H1 (cell line): ENCODE results near the gene CEP85. TPM values are rescaled to one million over a fixed set of nuclear protein-coding genes. Genes with fewer than 3 reads are reported as not detected.

Experiments
- CTCF ChIA-PET: fragments of 300-600 bp; sonication (Branson Sonifier 250); formaldehyde crosslinking; loops from one replicate; lab custom pipeline; 2021; ENCODE audit not compliant: partially characterized antibody; lab: Charles Lee
- POLR2A ChIA-PET: fragments of 300-600 bp; sonication (Branson Sonifier 250); formaldehyde crosslinking; loops from one replicate; lab custom pipeline; 2021; ENCODE audit warnings: inconsistent platforms; ENCODE audit not compliant: partially characterized antibody; lab: Charles Lee
- DNase-seq, 2 experiments: peaks; one replicate each; pipeline versions ENCODE4 v3.0.0 to v3.0.0-alpha.2; 2010 to 2022; ENCODE audit warnings: low spot score in 2 of 2, low read depth in 1 of 2, mixed read lengths in 1 of 2
- FAIRE-seq: peaks from 2 replicates; lab custom pipeline; 2011; peaks lifted over from hg19 to GRCh38; lab: Jason Lieb, UNC
- H2AFZ ChIP-seq: 2 replicates; pipeline ENCODE4 v1.8.1; 2012; ENCODE audit warnings: low read length, inconsistent platforms
- H2AK5ac ChIP-seq: 2 replicates; pipeline ENCODE4 v1.6.1; 2013; ENCODE audit warnings: low read depth, low read length
- H2BK120ac ChIP-seq: replicated peaks from 2 replicates; pipeline ENCODE3; 2013; ENCODE audit warnings: low read depth, low read length, inconsistent platforms
- H2BK12ac ChIP-seq: 2 replicates; pipeline ENCODE4 v1.6.1; 2013; ENCODE audit warnings: low read depth, low read length
- H2BK15ac ChIP-seq: 2 replicates; pipeline ENCODE4 v1.6.1; 2013; ENCODE audit warnings: low read length
- H2BK20ac ChIP-seq: 2 replicates; pipeline ENCODE4 v1.6.1; 2013; ENCODE audit warnings: low read length
- H2BK5ac ChIP-seq: 2 replicates; pipeline ENCODE4 v1.6.1; 2013; ENCODE audit warnings: low read depth, low read length
- H3K14ac ChIP-seq: 2 replicates; pipeline ENCODE4 v1.6.1; 2013; ENCODE audit warnings: inconsistent platforms; ENCODE audit not compliant: insufficient read length
- H3K18ac ChIP-seq: 2 replicates; pipeline ENCODE4 v1.6.1; 2013; ENCODE audit warnings: low read length; ENCODE audit errors: extremely low read depth
- H3K23ac ChIP-seq: 2 replicates; pipeline ENCODE4 v1.6.1; 2013; ENCODE audit warnings: inconsistent platforms; ENCODE audit not compliant: insufficient read length
- H3K23me2 ChIP-seq: 2 replicates; pipeline ENCODE4 v1.6.1; 2013; ENCODE audit warnings: low read depth, low read length
- H3K27ac ChIP-seq: 2 replicates; pipeline ENCODE4 v1.6.1; 2011; ENCODE audit warnings: low read depth, low read length, inconsistent platforms
- H3K27me3 ChIP-seq, 4 experiments: replicated peaks in 1 of 4; 1 replicate in 1 of 4; 2 replicates in 3 of 4; pipeline versions ENCODE4 v1.6.1 to v1.8.1; 2011 to 2013; ENCODE audit warnings: low read length in 3 of 4, mild to moderate bottlenecking in 3 of 4, inconsistent platforms in 2 of 4, mixed read lengths in 2 of 4, moderate library complexity in 1 of 4; ENCODE audit not compliant: control insufficient read depth in 3 of 4, insufficient read depth in 3 of 4; ENCODE audit errors: extremely low read depth in 1 of 4
- H3K36me3 ChIP-seq, 4 experiments: 2 replicates each; pipeline versions ENCODE4 v1.6.1 to v1.8.1; 2011 to 2013; ENCODE audit warnings: mild to moderate bottlenecking in 4 of 4, low read length in 3 of 4, moderate library complexity in 2 of 4, control low read depth in 1 of 4, inconsistent platforms in 1 of 4; ENCODE audit not compliant: insufficient read depth in 4 of 4, control insufficient read depth in 2 of 4
- H3K4ac ChIP-seq: replicated peaks from 2 replicates; pipeline ENCODE3; 2013; ENCODE audit warnings: low read length, low read depth, mixed read lengths, inconsistent platforms; ENCODE audit not compliant: insufficient read length
- H3K4me1 ChIP-seq, 4 experiments: replicated peaks in 1 of 4; 1 replicate in 1 of 4; 2 replicates in 3 of 4; pipeline versions ENCODE4 v1.6.1 to v1.8.1; 2011 to 2013; ENCODE audit warnings: low read length in 3 of 4, inconsistent platforms in 2 of 4, mixed read lengths in 1 of 4; ENCODE audit not compliant: insufficient read depth in 4 of 4, control insufficient read depth in 3 of 4
- H3K4me2 ChIP-seq, 2 experiments: 2 replicates each; pipeline versions ENCODE4 v1.6.1 to v1.8.1; 2011 to 2013; ENCODE audit warnings: low read depth in 2 of 2, low read length in 2 of 2, control low read depth in 1 of 2, inconsistent platforms in 1 of 2, mild to moderate bottlenecking in 1 of 2; ENCODE audit not compliant: insufficient read depth in 1 of 2
- H3K4me3 ChIP-seq, 4 experiments: fragments of 200-600, 300-600 bp in 1 of 4; sonication (generic), shearing (Covaris generic), sonication (Bioruptor Twin) in 1 of 4; 2 replicates each; pipeline versions ENCODE4 v1.5.1 to v1.8.1; 2011 to 2016; ENCODE audit warnings: low read length in 4 of 4, low read depth in 3 of 4, control low read depth in 2 of 4, inconsistent platforms in 2 of 4, mild to moderate bottlenecking in 2 of 4, mixed read lengths in 1 of 4, moderate library complexity in 1 of 4; ENCODE audit not compliant: insufficient read depth in 2 of 4; ENCODE audit errors: extremely low read depth in 1 of 4
- H3K56ac ChIP-seq: replicated peaks from 2 replicates; pipeline ENCODE3; 2013; ENCODE audit warnings: low read depth, mild to moderate bottlenecking, mixed read lengths, low read length, inconsistent platforms; ENCODE audit not compliant: insufficient read length
- H3K79me1 ChIP-seq: 2 replicates; pipeline ENCODE4 v1.6.1; 2013; ENCODE audit warnings: low read depth, low read length, control low read depth
- H3K79me2 ChIP-seq, 2 experiments: 2 replicates each; pipeline versions ENCODE4 v1.6.1 to v1.8.1; 2012 to 2013; ENCODE audit warnings: low read length in 2 of 2, mild to moderate bottlenecking in 2 of 2, inconsistent platforms in 1 of 2; ENCODE audit not compliant: insufficient read depth in 2 of 2, control insufficient read depth in 1 of 2
- H3K9ac ChIP-seq, 4 experiments: replicated peaks in 1 of 4; 1 replicate in 1 of 4; 2 replicates in 3 of 4; pipeline versions ENCODE4 v1.6.1 to v1.8.1; 2011 to 2013; ENCODE audit warnings: low read depth in 3 of 4, low read length in 3 of 4, control low read depth in 2 of 4, mild to moderate bottlenecking in 2 of 4, moderate library complexity in 2 of 4, inconsistent platforms in 1 of 4; ENCODE audit errors: extremely low read depth in 1 of 4
- H3K9me3 ChIP-seq, 2 experiments: 2 replicates each; pipeline versions ENCODE4 v1.6.1 to v1.8.1; 2012 to 2013; ENCODE audit warnings: mild to moderate bottlenecking in 2 of 2, moderate library complexity in 2 of 2, control low read depth in 1 of 2, inconsistent platforms in 1 of 2, low read depth in 1 of 2, low read length in 1 of 2, mixed read lengths in 1 of 2; ENCODE audit not compliant: insufficient read depth in 2 of 2
- H4K20me1 ChIP-seq, 2 experiments: replicated peaks in 1 of 2; 2 replicates each; pipeline versions ENCODE3 to v1.8.1; 2011 to 2013; ENCODE audit warnings: inconsistent platforms in 2 of 2, low read length in 2 of 2, mild to moderate bottlenecking in 1 of 2; ENCODE audit not compliant: insufficient read depth in 2 of 2, control insufficient read depth in 1 of 2
- H4K5ac ChIP-seq: 2 replicates; pipeline ENCODE4 v1.6.1; 2013; ENCODE audit warnings: low read length, low read depth, mixed read lengths, inconsistent platforms; ENCODE audit not compliant: insufficient read length
- H4K8ac ChIP-seq: 2 replicates; pipeline ENCODE4 v1.8.0; 2013; ENCODE audit warnings: mild to moderate bottlenecking, moderate library complexity, low read length, inconsistent platforms; ENCODE audit not compliant: insufficient read depth; ENCODE audit errors: extremely low read depth
- H4K91ac ChIP-seq: replicated peaks from 2 replicates; pipeline ENCODE3; 2013; ENCODE audit warnings: low read length, mixed read lengths, inconsistent platforms; ENCODE audit not compliant: insufficient read length
- ASH2L ChIP-seq: fragments of 200-600, 300-600 bp; sonication (generic); IDR thresholded peaks from one replicate; pipeline ENCODE4 v1.7.1; 2017; ENCODE audit warnings: low read length
- ATF2 ChIP-seq: IDR thresholded peaks from 2 replicates; pipeline ENCODE4 v1.6.1; 2012; ENCODE audit warnings: low read length, inconsistent platforms
- BCL11A ChIP-seq, 2 experiments: IDR thresholded peaks; one replicate each; pipeline ENCODE4 v1.6.1; 2011; ENCODE audit warnings: low read depth in 2 of 2, low read length in 2 of 2, mild to moderate bottlenecking in 2 of 2
- BRCA1 ChIP-seq: IDR thresholded peaks from 2 replicates; pipeline ENCODE4 v1.6.1; 2012; ENCODE audit warnings: low read depth, low read length, improper control_type of control experiment
- CHD2 ChIP-seq: IDR thresholded peaks from 2 replicates; pipeline ENCODE4 v1.6.1; 2012; ENCODE audit warnings: low read length, improper control_type of control experiment
- EGR1 ChIP-seq: IDR thresholded peaks from 2 replicates; pipeline ENCODE4 v1.6.1; 2011; ENCODE audit warnings: low read depth, low read length, borderline replicate concordance
- KDM5A ChIP-seq: fragments of 200-600 bp; IDR thresholded peaks from 2 replicates; pipeline ENCODE4 v1.7.1; 2012; ENCODE audit warnings: mild to moderate bottlenecking, low read length, inconsistent platforms, mixed read lengths
- NANOG ChIP-seq: IDR thresholded peaks from 2 replicates; pipeline ENCODE4 v1.6.1; 2011; ENCODE audit warnings: low read length, low read depth, mild to moderate bottlenecking, inconsistent platforms; ENCODE audit not compliant: insufficient read depth, poor library complexity, severe bottlenecking
- RAD21 ChIP-seq, 2 experiments: IDR thresholded peaks in 1 of 2; conservative IDR thresholded peaks in 1 of 2; 2 replicates each; pipeline ENCODE4 v1.6.1; 2011; ENCODE audit warnings: low read depth in 2 of 2, low read length in 2 of 2, improper control_type of control experiment in 1 of 2, inconsistent platforms in 1 of 2, mild to moderate bottlenecking in 1 of 2, moderate library complexity in 1 of 2
- TCF12 ChIP-seq: IDR thresholded peaks from 2 replicates; pipeline ENCODE4 v1.6.1; 2011; ENCODE audit warnings: low read depth, mild to moderate bottlenecking, low read length
- WGBS, 2 experiments: shearing (Covaris generic) in 1 of 2; methylation state at CpG; one replicate each; pipeline versions ENCODE4 v1.1.6 to v1.1.7; 2013 to 2015; ENCODE audit warnings: low lambda C conversion rate in 2 of 2, mixed read lengths in 2 of 2, inconsistent platforms in 1 of 2, low coverage in 1 of 2, missing lambda C conversion rate in 1 of 2; ENCODE audit not compliant: insufficient replicate concordance in 2 of 2, insufficient coverage in 1 of 2, insufficient read length in 1 of 2; ENCODE audit errors: extremely low coverage in 1 of 2, missing lambda C conversion rate in 1 of 2; 5-methylcytosine and 5-hydroxymethylcytosine counted together
- polyA plus RNA-seq, 7 experiments: library from polyadenylated mRNA; depleted of rRNA in 3 of 7; stranded (reverse) in 5 of 7; unstranded in 2 of 7; fragments of >200 nt in 5 of 7; fragments of 200-250 nt in 2 of 7; gene quantifications; 1 replicate in 5 of 7; 2 replicates in 1 of 7; 4 replicates in 1 of 7; pipeline versions ENCODE4 v1.2.1 to v1.2.3, GENCODE V29; 2011 to 2013; ENCODE audit warnings: missing spikeins in 2 of 7, mixed read lengths in 2 of 7
- total RNA-seq: library from RNA; stranded (reverse); fragmentation: NEBNext Ultra II Directional; extraction: Animal tissue kit (Norgen Biotek cat#: 25700); gene quantifications from 2 replicates; pipeline ENCODE4 v1.2.1, GENCODE V29; 2021

CEP85 gene
- total and polyA plus RNA-seq, 2 of the 8 experiments (the other 6 are each of a cell fraction or from before 2014, with no cell fraction given) = 40.4 to 43.7 TPM

- Histone ChIP-seq H3K4ac (no peak overlapping the region), H3K36me3 (peaks cover 23 to 62% (median 49%) of the 10 kb centered on the region in 4 experiments), H3K9ac (no peak overlapping the region), H3K4me1 (no peaks in the 10 kb centered on the region), H2BK120ac (no peak overlapping the region), H3K27ac (no peak overlapping the region), H2BK15ac (no peak overlapping the region), H2BK5ac (no peak overlapping the region), H3K79me2 (peaks cover 0 to 3% of the 10 kb centered on the region in 2 experiments; a peak in 1 of 4 replicates), H4K20me1 (peaks cover 0 to 2% of the 10 kb centered on the region in 2 experiments), H3K23ac (no peak overlapping the region), H3K27me3 (no peaks in the 10 kb centered on the region), H3K23me2 (no peaks in the 10 kb centered on the region), H3K18ac (no peak overlapping the region), H3K4me2 (no peak overlapping the region), H4K91ac (no peak overlapping the region), H2AK5ac (no peak overlapping the region), H3K79me1 (no peaks in the 10 kb centered on the region), H3K9me3 (no peaks in the 10 kb centered on the region), H2BK12ac (no peak overlapping the region), H4K5ac (no peak overlapping the region), H3K14ac (no peak overlapping the region), H3K4me3 (no peak overlapping the region), H4K8ac (no peak overlapping the region), H3K56ac (no peak overlapping the region), H2BK20ac (no peak overlapping the region), H2AFZ (no peak overlapping the region)
- DNase-seq (no peak), FAIRE-seq (no peak)
- 95% methylated on average over 2 of the region's 2 CpGs; no CpG with 5 or more reads in 1 of the 2 experiments for WGBS, 2 experiments
- ChIA-PET POLR2A (interaction anchor here (0.6 to 1.0 kb wide), 4 partner anchors 12 to 23 kb away, joined by 3 to 5 read pairs (median 4); partner anchors contain the start of gene CEP85), CTCF (interaction anchor here (0.7 to 2.0 kb wide), 6 partner anchors 9 to 160 kb away, joined by 3 to 9 read pairs (median 4); partner anchors contain the start of gene CATSPER4)
- no peak for TF ChIP-seq RAD21 (IDR thresholded peaks at IDR 0.05 in 1 of 2, conservative IDR thresholded peaks at IDR 0.05 in 1 of 2; ENCODE audit: low read depth in 2 of 2, low read length in 2 of 2)
- TF ChIP-seq NANOG = no peak
- TF ChIP-seq BRCA1 = no peak
- no peak for TF ChIP-seq TCF12
- no peak for TF ChIP-seq EGR1
- no peak for TF ChIP-seq ASH2L
- TF ChIP-seq CHD2 = no peak
- TF ChIP-seq ATF2 = no peak
- TF ChIP-seq BCL11A (IDR thresholded peaks at IDR 0.05; ENCODE audit: low read depth in 2 of 2, low read length in 2 of 2) = no peak
- no peak for TF ChIP-seq KDM5A
These were observed 23.2 kb downstream of the CEP85 start for GRCh38 chr1:26257222-26257621.
